ENCODE results near the gene KCNC3. TPM values are rescaled to one million over a fixed set of nuclear protein-coding genes. Genes with fewer than 3 reads are reported as not detected.

Gene KCNC3
- total RNA-seq, 1 donor from 2014 or later, result 19.8 TPM

DNA sequence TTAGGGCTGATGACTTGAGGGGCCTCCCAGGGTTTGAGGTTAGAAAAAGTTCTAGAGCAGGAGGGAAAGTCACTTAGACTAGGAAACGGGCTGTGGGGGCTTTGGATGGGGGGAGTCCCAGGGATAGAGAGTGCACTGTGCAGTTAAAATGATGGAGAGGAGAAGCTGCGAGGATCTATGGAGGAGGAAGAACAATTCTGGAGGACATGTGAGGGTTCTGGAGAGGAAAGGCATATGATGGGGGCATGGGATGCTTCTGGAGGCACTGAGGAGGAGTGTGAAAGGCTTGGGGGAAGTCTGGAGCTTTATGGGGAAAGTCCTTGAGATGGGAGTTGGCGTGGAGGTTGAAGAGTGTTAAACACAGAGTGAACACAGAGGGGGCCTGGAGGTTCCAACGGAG lies 2.2 kb downstream of the KCNC3 start:
- peaks cover 32% of the 10 kb centered on the region for H3K27me3 Mint-ChIP-seq
- DNase-seq (ENCODE audit: low spot score, unreplicated experiment), result no peak
- peaks cover 1% of the 10 kb centered on the region for H3K36me3 Mint-ChIP-seq (ENCODE audit: insufficient read depth)
- peak overlapping the region; percentile 12 for H3K27ac Mint-ChIP-seq
- H3K4me3 Mint-ChIP-seq (ENCODE audit: low read depth), result peak overlapping the region; percentile 49
- peaks cover 4% of the 10 kb centered on the region for H3K9me3 Mint-ChIP-seq (ENCODE audit: low read depth)
- no peak for TF ChIP-seq CTCF (IDR thresholded peaks at IDR 0.05; ENCODE audit: unreplicated experiment)
- H3K4me1 Mint-ChIP-seq (ENCODE audit: low read depth), result peaks cover 37% of the 10 kb centered on the region

GRCh38 chr19:50326101-50326664 lies 3.0 kb downstream of the KCNC3 start:
- H3K4me3 Mint-ChIP-seq (ENCODE audit: low read depth), result no peak overlapping the region
- H3K36me3 Mint-ChIP-seq (ENCODE audit: insufficient read depth), result peaks cover 1% of the 10 kb centered on the region
- peaks cover 4% of the 10 kb centered on the region for H3K9me3 Mint-ChIP-seq (ENCODE audit: low read depth)
- peaks cover 28% of the 10 kb centered on the region for H3K27me3 Mint-ChIP-seq
- peaks cover 30% of the 10 kb centered on the region for H3K4me1 Mint-ChIP-seq (ENCODE audit: low read depth)
- TF ChIP-seq CTCF (IDR thresholded peaks at IDR 0.05; ENCODE audit: unreplicated experiment), result no peak
- no peak overlapping the region for H3K27ac Mint-ChIP-seq
- DNase-seq (ENCODE audit: low spot score, unreplicated experiment), result no peak

- TF ChIP-seq CTCF (IDR thresholded peaks at IDR 0.05; ENCODE audit: unreplicated experiment), result no peak
- Mint-ChIP-seq H3K4me1 (ENCODE audit: low read depth) (peaks cover 28% of the 10 kb centered on the region), H3K27ac (no peak overlapping the region), H3K36me3 (ENCODE audit: insufficient read depth) (peaks cover 1% of the 10 kb centered on the region), H3K27me3 (peaks cover 28% of the 10 kb centered on the region), H3K9me3 (ENCODE audit: low read depth) (peaks cover 4% of the 10 kb centered on the region), H3K4me3 (ENCODE audit: low read depth) (peak overlapping the region; percentile 57)
- DNase-seq (ENCODE audit: low spot score, unreplicated experiment), result peak; percentile 84
Measured at GRCh38 chr19:50325310-50326100, 3.7 kb downstream of the KCNC3 start.

DNA sequence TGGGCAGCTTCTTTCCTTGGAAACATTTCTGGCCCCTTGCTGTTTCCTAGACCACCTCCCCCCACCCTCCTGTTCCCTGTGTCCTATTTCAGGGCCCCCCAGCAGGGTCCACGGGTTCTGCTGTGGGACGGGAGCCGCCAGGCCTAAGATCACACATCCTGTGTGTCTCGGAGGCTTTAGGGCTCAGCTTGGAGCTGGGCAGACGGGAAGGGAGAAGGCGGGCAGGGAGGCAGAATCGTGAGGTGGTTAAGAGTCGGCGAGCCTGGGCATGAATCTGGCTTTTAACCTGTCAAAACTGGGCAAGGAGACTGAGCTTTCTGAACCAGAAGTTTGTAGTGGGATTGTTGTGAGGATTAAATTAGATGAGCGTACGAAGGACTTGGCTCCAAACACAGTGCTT lies 4.8 kb downstream of the KCNC3 start:
- Mint-ChIP-seq H3K9me3 (ENCODE audit: low read depth) (no peaks in the 10 kb centered on the region), H3K4me3 (ENCODE audit: low read depth) (no peak overlapping the region), H3K4me1 (ENCODE audit: low read depth) (peaks cover 19% of the 10 kb centered on the region), H3K27ac (no peak overlapping the region), H3K27me3 (peaks cover 25% of the 10 kb centered on the region), H3K36me3 (ENCODE audit: insufficient read depth) (peaks cover 1% of the 10 kb centered on the region)
- DNase-seq (ENCODE audit: low spot score, unreplicated experiment), result no peak
- TF ChIP-seq CTCF (IDR thresholded peaks at IDR 0.05; ENCODE audit: unreplicated experiment), result no peak

GRCh38 chr19:50323782-50324133 lies 5.4 kb downstream of the KCNC3 start:
- Mint-ChIP-seq H3K9me3 (ENCODE audit: low read depth) (no peaks in the 10 kb centered on the region), H3K27me3 (peaks cover 29% of the 10 kb centered on the region), H3K36me3 (ENCODE audit: insufficient read depth) (peaks cover 1% of the 10 kb centered on the region), H3K4me1 (ENCODE audit: low read depth) (peaks cover 18% of the 10 kb centered on the region), H3K27ac (no peak overlapping the region), H3K4me3 (ENCODE audit: low read depth) (no peak overlapping the region)
- no peak for TF ChIP-seq CTCF (IDR thresholded peaks at IDR 0.05; ENCODE audit: unreplicated experiment)
- DNase-seq (ENCODE audit: low spot score, unreplicated experiment), result no peak

Measured in progenitor cell of endocrine pancreas (in vitro differentiated cells).